Endothelial cell of umbilical vein (primary cell): ENCODE data around the gene HUWE1. TPM values are rescaled to one million over a fixed set of nuclear protein-coding genes. Genes with fewer than 3 reads are reported as not detected.

Source experiments
- BruUV-seq: library from RNA; stranded (reverse); fragments of 400-500 nt; replicated peaks from 2 replicates; lab custom pipeline; 2021; lab: Mats Ljungman, UMichigan
- CTCF ChIA-PET: fragments of 300-600, 350-600 bp; sonication (Branson Sonifier 250); formaldehyde crosslinking; loops from one replicate; lab custom pipeline; 2021; ENCODE audit warnings: antibody characterized with exemption, inconsistent platforms; lab: Charles Lee
- POLR2A ChIA-PET: fragments of 300-600, 350-600 bp; sonication (Branson Sonifier 250); formaldehyde crosslinking; loops from one replicate; lab custom pipeline; 2021; ENCODE audit warnings: antibody characterized with exemption, inconsistent platforms; lab: Charles Lee
- DNase-seq: peaks from one replicate; pipeline ENCODE4 v3.0.0-alpha.2; 2011; ENCODE audit warnings: low read depth, low spot score
- FAIRE-seq: peaks from 2 replicates; lab custom pipeline; 2011; peaks lifted over from hg19 to GRCh38; lab: Jason Lieb, UNC
- H2AFZ ChIP-seq: 2 replicates; pipeline ENCODE4 v1.6.0; 2012; ENCODE audit warnings: low read depth, low read length, control low read depth, inconsistent platforms
- H3K27ac ChIP-seq: 2 replicates; pipeline ENCODE4 v1.5.1; 2011; ENCODE audit warnings: low read depth, mild to moderate bottlenecking, control low read depth, low read length, moderate library complexity; ENCODE audit not compliant: insufficient read depth
- H3K27me3 ChIP-seq, 2 experiments: 2 replicates each; pipeline versions ENCODE4 v1.6.0 to v1.6.1; 2011; ENCODE audit warnings: low read length in 2 of 2, mixed read lengths in 1 of 2; ENCODE audit not compliant: control insufficient read depth in 2 of 2, insufficient read depth in 2 of 2
- H3K36me3 ChIP-seq, 2 experiments: 2 replicates in 1 of 2; 3 replicates in 1 of 2; pipeline ENCODE4 v1.5.1; 2011; ENCODE audit warnings: low read length in 2 of 2, mild to moderate bottlenecking in 1 of 2, moderate library complexity in 1 of 2; ENCODE audit not compliant: control insufficient read depth in 2 of 2, insufficient read depth in 2 of 2; ENCODE audit errors: extremely low read depth in 1 of 2
- H3K4me1 ChIP-seq: 3 replicates; pipeline ENCODE4 v1.5.1; 2011; ENCODE audit warnings: mild to moderate bottlenecking, low read length; ENCODE audit not compliant: control insufficient read depth, insufficient read depth; ENCODE audit errors: extremely low read depth
- H3K4me2 ChIP-seq: 2 replicates; pipeline ENCODE4 v1.6.1; 2011; ENCODE audit warnings: low read length, control low read depth, mixed read lengths; ENCODE audit not compliant: insufficient read depth
- H3K4me3 ChIP-seq, 3 experiments: fragments of 200-600 bp in 1 of 3; sonication (generic), shearing (Covaris generic) in 1 of 3; replicated peaks in 1 of 3; 2 replicates each; pipeline ENCODE4 v1.5.1; 2011 to 2016; ENCODE audit warnings: control low read depth in 3 of 3, low read length in 3 of 3, mild to moderate bottlenecking in 2 of 3, inconsistent platforms in 1 of 3, low read depth in 1 of 3, moderate library complexity in 1 of 3; ENCODE audit not compliant: insufficient read depth in 1 of 3
- H3K79me2 ChIP-seq: 2 replicates; pipeline ENCODE4 v1.6.0; 2012; ENCODE audit warnings: low read length, inconsistent platforms; ENCODE audit not compliant: control insufficient read depth, insufficient read depth
- H3K9ac ChIP-seq: replicated peaks from 2 replicates; pipeline ENCODE3; 2011; ENCODE audit warnings: low read length, control low read depth; ENCODE audit not compliant: insufficient read depth; ENCODE audit errors: extremely low read depth
- H3K9me1 ChIP-seq: replicated peaks from 3 replicates; pipeline ENCODE4 v1.6.0; 2011; ENCODE audit warnings: mild to moderate bottlenecking, low read length; ENCODE audit not compliant: control insufficient read depth, insufficient read depth; ENCODE audit errors: extremely low read depth
- H3K9me3 ChIP-seq: replicated peaks from 2 replicates; pipeline ENCODE4 v1.5.1; 2012; ENCODE audit warnings: low read length, inconsistent platforms; ENCODE audit not compliant: control insufficient read depth, insufficient read depth
- H4K20me1 ChIP-seq: replicated peaks from 2 replicates; pipeline ENCODE3; 2011; ENCODE audit warnings: mild to moderate bottlenecking, low read length; ENCODE audit not compliant: control insufficient read depth, insufficient read depth; ENCODE audit errors: extremely low read depth
- CTCF ChIP-seq, 2 donors: IDR thresholded peaks; 1 replicate in 1 of 2; 2 replicates in 1 of 2; pipeline ENCODE4 v1.5.1; 2011; ENCODE audit warnings: low read length in 2 of 2, mild to moderate bottlenecking in 2 of 2, moderate library complexity in 2 of 2, control low read depth in 1 of 2, inconsistent platforms in 1 of 2, low read depth in 1 of 2; ENCODE audit not compliant: insufficient read depth in 1 of 2; ENCODE audit errors: extremely low read depth in 1 of 2
- EZH2 ChIP-seq: IDR thresholded peaks from 2 replicates; pipeline ENCODE4 v1.6.1; 2012; ENCODE audit warnings: borderline replicate concordance, low read depth, mild to moderate bottlenecking, moderate library complexity, low read length, inconsistent platforms; ENCODE audit not compliant: severe bottlenecking
- FOS ChIP-seq: IDR thresholded peaks from 2 replicates; pipeline ENCODE4 v1.6.1; 2011; ENCODE audit warnings: mild to moderate bottlenecking, low read length, moderate library complexity, borderline replicate concordance; ENCODE audit not compliant: insufficient read depth
- GATA2 ChIP-seq: IDR thresholded peaks from 2 replicates; pipeline ENCODE4 v1.7.0; 2011; ENCODE audit warnings: low read depth, mild to moderate bottlenecking, moderate library complexity, mixed read lengths, low read length; ENCODE audit not compliant: insufficient read length, insufficient read depth
- JUN ChIP-seq: IDR thresholded peaks from 2 replicates; pipeline ENCODE4 v1.6.1; 2011; ENCODE audit warnings: borderline replicate concordance, low read depth; ENCODE audit not compliant: insufficient read length, insufficient read depth
- MAX ChIP-seq: IDR thresholded peaks from 2 replicates; pipeline ENCODE4 v1.6.1; 2011; ENCODE audit not compliant: insufficient read depth, insufficient read length
- MYC ChIP-seq: IDR thresholded peaks from one replicate; pipeline ENCODE4 v1.6.1; 2011; ENCODE audit warnings: mild to moderate bottlenecking, low read depth, low read length
- POLR2AphosphoS5 ChIP-seq: IDR thresholded peaks from 2 replicates; pipeline ENCODE4 v1.6.1; 2012; ENCODE audit warnings: low read depth, mild to moderate bottlenecking, control low read depth, low read length, moderate library complexity; ENCODE audit not compliant: insufficient read depth
- dilution Hi-C: fragments of 300-500 bp; cut with MboI; formaldehyde crosslinking; loops from one replicate; pipeline ENCODE4 v1.15.0; 2019; ENCODE audit warnings: low sequenced_read_pairs; ENCODE audit not compliant: extremely low pct_ligation_motif_present
- intact Hi-C: fragments of 100-400 bp; cut with micrococcal nuclease; formaldehyde crosslinking; loops from one replicate; pipeline ENCODE4 v1.10.0; 2022
- polyA plus RNA-seq, 4 experiments: library from polyadenylated mRNA; depleted of rRNA in 3 of 4; stranded (reverse) in 3 of 4; unstranded in 1 of 4; fragments of >200 nt; gene quantifications; 2 replicates each; pipeline versions ENCODE4 v1.2.1 to v1.2.3, GENCODE V29; 2011 to 2012; ENCODE audit warnings: missing spikeins in 1 of 4
- total RNA-seq: library from RNA; stranded (reverse); gene quantifications from 2 replicates; pipeline ENCODE4 v1.2.3, GENCODE V29; 2021

Gene HUWE1
- total and polyA plus RNA-seq, 2 donors (not counting 3 experiments of a cell fraction or from before 2014, with no cell fraction given): 66.6 to 210 TPM

- no peak overlapping the region for H3K9ac ChIP-seq
- FAIRE-seq: no peak
- TF ChIP-seq EZH2 (no peak), FOS (no peak), CTCF (IDR thresholded peaks at IDR 0.05; ENCODE audit: extremely low read depth in 1 of 2, insufficient read depth in 1 of 2, low read depth in 1 of 2, low read length in 2 of 2) (no peak), GATA2 (no peak), MYC (no peak), JUN (no peak), POLR2AphosphoS5 (no peak), MAX (no peak)
- H3K9me3 ChIP-seq: no peaks in the 10 kb centered on the region
- intact Hi-C loops (no loop called here), dilution Hi-C loops (no loop called here)
- no TSS peak for BruUV-seq
- no peaks in the 10 kb centered on the region for H4K20me1 ChIP-seq
- H3K27ac ChIP-seq: no peak overlapping the region
- no peaks in the 10 kb centered on the region for H3K9me1 ChIP-seq
- H3K36me3 ChIP-seq: no peaks in the 10 kb centered on the region
- ChIA-PET CTCF (no interaction called here), POLR2A (no interaction called here)
- H3K4me1 ChIP-seq: no peaks in the 10 kb centered on the region
- H3K4me2 ChIP-seq: no peak overlapping the region
- H3K27me3 ChIP-seq: no peaks in the 10 kb centered on the region
- no peak overlapping the region for H2AFZ ChIP-seq
- H3K79me2 ChIP-seq: no peaks in the 10 kb centered on the region
- no peak for DNase-seq
- H3K4me3 ChIP-seq: no peak overlapping the region
Measured at GRCh38 chrX:53713987-53714579, 27.6 kb upstream of the HUWE1 start.
